GM18858 (cell line): ENCODE measurements around the gene DHCR24.

Source experiments
- ATAC-seq: cut with Tn5 transposase; IDR thresholded peaks from one replicate; pipeline ENCODE4 v1.9.1; 2021; ENCODE audit not compliant: unreplicated experiment

DHCR24 gene

DNA sequence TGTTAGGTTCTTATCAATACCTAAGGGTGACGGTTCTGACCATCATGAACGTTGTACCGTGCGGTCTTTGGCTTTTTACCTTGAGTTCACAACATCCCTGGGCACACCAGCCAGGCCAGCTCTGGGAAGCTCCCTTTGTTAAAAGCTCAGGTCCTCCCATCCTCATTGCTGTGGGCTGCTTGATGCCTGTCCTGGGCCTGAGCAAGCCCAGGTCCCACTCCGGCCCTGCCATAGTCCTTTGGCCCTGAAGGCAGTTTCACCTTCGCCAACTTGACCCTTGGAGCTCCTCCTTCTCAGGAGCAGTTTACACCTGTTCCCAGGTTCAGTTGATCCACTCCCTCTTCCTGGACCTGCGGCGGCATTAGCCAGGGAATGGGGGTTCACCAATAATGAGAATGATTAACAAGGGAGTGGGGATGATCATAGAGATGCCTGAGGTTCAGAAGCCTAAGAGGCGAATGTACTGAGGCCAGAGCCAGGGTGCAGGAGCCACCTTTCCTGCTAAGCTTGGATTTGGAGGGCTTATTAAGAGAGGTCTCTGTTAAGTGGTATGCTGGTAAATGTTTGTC is 40.2 kb downstream of the DHCR24 start:
- ATAC-seq, result no peak

DNA sequence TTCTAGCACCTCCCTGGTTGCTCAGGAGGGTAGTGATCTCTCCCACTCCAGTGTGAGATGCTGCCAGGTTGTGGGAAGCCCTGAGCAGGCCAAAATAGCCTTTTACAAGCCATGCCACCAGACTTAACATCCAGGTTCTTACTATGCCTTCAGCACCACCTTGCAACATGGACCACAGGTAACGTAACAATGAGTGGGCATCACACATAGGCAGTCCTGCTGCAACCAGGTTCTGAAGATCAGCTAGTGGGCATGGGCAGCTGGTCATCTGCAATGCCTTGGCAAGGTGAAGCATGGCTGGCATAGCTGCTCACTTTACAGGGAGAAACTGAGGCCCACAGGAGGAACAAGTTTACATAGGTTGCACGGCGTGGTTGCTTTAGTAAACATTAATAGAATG is 40.7 kb downstream of the DHCR24 start:
- no peak for ATAC-seq

DNA sequence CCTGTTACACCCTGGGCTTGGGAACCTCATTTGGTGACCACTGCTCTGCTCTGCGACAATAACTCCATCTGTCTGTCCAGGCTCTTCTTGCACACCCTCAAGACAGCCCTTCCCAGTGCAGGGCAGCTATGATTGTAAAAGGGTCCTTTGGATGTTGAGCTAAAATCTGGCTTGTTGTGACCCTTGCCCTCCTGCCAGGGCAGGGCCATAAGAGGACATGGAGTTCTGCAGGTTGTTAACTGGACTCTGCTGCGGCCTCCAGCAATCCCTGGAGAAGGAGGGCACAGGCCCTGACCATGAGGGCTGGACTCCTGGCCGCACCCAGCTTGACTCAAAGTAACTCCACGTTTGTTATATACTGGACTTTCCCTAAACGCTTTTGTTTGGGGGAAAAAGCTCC is 41.2 kb downstream of the DHCR24 start:
- no peak for ATAC-seq

DNA sequence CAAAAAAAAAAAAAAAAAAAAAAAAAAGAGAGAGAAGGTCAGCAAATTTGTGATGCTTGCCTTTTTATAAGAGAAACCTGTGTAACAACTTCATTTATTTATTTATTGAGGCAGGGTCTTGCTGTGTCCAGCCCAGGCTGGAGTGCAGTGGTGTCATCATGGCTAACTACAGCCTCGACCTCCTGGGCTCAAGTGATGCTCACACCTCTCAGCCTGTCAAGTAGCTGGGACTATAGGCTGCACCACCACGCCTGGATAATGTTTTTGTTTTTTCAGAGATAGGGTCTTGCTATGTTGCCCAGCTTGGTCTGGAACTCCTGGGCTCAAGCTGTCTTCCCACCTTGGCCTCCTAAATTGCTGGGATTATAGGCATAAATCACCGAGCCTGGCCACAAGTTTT is 42.4 kb downstream of the DHCR24 start:
- ATAC-seq, result no peak

DNA sequence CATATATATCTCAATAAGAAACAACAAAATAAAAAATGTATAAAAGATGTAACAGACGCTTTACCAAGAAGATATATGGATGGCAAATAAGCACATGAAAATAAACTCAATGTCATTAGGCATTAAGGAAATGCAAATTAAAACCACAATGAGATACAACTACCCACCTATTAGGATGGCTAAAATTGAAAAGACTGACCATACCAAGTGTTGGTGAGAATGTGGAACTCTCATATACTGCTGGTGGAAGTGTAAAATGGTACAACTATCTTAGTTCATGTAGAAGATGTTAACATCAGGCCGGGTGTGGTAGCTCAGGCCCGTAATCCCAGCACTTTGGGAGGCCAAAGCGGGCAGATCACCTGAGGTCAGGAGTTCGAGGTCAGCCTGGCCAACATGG is 43.5 kb downstream of the DHCR24 start:
- ATAC-seq, result no peak

DNA sequence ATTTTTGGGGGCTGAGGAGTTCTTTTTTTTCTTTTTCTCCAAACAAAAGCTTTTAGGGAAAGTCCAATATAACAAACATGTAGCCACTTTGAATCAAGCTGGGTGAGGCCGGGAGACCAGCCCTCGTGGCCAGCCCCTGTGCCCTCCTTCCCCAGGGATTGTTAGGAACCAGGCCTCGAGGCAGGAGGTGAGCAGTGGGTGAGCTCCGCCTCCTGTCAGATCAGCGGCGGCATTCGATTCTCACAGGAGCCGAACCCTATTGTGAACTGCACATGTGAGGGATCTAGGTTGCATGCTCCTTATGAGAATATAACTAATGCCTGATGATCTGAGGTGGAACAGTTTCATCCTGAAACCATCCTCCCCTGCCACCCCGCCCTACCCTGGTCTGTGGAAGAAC is 44.0 kb downstream of the DHCR24 start:
- no peak for ATAC-seq

DNA sequence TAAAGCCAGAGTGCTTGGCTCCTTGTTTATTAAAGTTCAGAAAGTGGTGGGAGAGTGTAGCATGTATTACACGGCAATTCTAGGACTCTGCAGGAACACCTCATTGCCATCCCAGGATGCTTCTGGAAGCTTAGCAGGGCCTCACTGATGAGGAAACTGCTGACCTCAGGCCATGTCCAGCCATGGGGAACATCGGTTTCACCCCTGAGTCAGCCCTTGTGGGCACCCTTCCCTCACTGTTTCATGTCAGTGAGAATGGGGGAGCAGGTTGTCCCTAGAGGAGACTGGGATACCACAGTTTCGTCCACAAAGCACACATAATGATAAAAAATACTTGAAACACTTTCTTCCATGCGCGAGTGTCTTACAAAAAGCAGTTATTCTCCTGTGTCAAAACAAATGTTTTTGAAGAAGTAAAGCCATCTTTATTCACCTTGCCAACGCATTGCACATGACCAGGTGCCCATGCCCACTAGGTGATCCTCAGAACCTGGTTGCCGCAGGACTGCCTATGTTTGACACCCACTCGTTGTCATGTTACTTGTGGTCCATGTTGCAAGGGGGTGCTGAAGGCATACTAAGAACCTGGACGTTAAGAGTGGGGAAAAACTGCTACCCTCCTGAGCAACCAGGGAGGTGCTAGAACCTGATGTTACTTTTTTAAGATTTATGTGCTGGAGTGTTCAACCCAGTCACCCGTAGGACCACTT is 44.6 kb downstream of the DHCR24 start:
- ATAC-seq, result no peak

DNA sequence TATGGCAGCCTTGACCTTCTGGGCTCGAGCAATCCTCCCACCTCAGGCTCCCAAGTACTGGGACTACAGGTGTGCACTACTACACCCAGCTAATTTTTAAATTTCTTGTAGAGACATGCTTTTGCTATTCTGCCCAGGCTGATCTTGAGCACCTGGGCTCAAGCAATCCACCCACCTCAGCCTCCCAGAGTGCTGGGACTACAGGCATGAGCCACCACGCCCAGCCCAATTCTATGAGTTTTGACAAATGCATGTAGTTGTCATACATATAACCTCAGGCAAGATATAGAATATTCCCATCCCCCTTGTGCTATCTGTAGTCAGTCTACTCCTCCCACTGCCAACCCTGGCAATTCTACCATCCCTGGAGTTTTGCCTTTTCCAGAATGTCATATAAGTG is 47.2 kb downstream of the DHCR24 start:
- no peak for ATAC-seq

DNA sequence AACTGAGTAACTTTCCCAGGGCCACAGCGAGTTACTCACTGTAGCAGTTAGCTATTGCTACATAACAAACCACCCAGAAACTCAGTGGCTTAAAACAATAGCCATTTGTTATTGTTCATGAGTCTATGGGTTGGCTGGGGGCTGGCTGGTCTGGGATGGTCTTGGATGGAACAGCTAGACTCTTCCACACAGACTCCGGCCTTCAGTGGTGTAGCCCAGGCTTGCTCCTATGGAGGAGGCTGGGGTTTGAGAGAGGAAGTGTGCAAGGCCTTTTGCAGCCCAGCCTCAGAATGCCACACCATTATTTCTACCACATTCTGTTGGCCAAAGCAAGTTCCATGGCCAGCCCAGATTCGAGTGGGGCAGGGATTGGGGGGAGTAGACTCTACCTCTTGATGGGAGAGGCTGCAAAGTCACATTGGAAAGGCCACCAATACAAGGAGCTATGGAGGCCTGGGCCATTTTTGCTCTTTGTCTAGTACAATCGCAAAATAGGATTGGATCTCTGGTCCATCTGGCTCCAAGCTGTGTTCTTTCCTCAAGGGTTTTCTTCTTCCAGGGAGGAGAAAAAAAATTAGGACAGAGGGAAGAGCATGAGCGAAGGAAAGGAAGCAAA is 48.3 kb downstream of the DHCR24 start:
- no peak for ATAC-seq

DNA sequence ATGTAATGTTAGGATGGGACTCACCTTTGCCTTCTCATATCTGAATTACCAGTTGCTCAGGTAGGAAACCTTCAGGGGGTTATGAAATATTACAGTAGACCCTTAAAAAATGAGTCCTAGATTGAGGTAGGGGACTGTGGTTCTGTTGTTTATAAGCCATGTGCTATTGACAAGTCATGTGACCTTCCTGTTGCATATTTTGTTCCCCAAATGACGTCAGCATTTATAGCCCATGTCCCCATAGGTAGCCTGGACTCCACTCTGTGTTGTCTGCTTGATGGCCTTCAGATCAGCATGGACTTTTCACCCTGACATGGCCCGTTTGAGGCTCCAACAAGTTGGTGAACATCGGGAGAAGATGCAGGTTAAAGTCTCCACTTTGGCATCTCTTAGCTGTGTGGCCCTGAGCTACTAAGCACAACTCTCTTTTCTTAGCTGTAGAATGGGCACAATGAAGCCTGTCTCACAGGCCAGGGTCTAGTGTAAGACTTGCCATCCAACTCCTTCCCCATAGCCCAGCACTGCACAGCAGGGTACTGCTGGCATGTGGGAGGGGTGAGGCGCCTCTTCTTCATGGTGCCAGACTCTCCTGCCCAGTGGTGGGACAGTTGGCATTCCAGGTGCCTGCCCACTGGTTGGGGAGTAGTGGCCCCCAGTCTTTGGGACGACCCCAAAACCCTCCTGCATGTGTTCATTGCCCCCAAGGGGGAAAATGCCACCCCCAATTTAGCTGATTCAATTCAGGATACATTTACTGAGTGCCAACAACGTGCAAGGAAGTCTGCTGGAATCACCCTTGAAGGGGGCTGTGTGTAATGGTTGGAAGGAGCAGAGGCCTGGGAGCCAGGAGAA is 49.8 kb downstream of the DHCR24 start:
- no peak for ATAC-seq

DNA sequence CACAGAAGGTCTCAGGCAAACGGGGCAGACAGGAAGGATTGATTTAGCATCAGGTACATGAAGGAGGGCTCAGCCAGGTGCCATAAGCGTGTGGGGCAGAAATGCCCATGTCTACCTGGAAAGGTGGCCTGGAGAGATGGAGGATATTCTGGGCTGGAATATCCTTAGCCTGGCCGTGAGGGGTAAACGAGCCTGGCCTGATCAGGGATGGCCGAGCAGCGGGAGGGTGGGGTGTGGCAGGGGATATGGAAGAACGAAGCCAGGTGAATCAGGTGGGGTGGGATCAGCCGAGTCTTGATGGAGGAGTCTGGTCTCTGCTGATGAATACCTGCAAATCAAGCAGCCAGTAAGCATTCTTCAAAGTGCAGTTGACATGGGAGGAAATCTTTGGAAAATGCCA is 50.4 kb downstream of the DHCR24 start:
- ATAC-seq, result no peak

DNA sequence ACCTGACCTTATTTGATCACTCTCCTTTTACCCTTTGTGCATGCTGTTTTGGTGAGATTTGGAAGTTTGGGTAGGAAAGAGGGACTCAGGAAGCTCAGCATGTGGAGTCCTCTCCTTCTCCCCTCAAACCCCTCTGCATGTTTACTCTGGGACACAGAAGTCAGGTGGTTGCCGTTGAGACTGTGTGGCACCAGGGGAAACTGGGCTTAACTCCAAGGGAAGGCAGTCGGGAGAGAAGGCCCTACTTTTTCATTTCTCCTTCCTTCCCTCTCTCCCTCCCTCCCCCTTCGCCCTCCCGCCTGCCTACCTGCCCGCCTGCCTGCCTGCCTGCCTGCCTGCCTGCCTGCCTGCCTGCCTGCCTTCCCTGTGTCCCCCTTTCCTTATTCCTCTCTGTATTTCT is 51.0 kb downstream of the DHCR24 start:
- ATAC-seq, result no peak

DNA sequence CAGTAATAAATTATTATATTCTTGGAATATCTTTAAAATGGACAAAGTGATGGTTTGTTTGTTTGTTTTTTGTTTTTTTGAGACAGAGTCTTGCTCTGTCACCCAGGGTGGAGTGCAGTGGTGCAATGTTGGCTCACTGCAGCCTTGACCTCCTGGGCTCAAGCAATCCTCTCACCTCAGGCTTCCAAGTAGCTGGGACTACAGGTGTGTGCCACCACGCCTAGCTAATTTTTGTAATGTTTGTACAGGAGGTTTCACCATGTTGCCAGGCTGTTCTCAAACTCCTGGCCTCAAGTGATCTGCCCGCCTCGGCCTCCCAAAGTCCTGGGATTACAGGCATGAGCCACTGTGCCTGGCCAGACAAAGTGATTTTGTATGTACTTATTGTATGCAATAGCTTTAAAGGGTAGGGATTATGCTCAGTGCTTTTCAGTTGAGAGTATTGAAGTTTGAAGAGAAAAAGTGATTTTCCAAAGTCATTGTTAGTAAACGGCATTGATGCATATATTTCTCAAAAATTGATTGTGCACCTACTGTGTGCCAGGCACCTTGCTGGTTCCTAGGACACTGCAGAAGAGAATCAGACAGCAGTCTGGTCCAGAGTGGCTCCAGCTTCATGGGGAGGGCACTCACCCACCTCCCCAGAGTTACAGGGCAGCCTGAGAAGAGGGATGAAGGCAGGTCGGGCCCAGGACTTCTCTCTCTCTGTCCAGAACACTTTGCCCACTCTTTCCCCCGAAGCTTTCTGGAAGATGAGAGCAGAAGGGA is 51.7 kb downstream of the DHCR24 start:
- no peak for ATAC-seq

DNA sequence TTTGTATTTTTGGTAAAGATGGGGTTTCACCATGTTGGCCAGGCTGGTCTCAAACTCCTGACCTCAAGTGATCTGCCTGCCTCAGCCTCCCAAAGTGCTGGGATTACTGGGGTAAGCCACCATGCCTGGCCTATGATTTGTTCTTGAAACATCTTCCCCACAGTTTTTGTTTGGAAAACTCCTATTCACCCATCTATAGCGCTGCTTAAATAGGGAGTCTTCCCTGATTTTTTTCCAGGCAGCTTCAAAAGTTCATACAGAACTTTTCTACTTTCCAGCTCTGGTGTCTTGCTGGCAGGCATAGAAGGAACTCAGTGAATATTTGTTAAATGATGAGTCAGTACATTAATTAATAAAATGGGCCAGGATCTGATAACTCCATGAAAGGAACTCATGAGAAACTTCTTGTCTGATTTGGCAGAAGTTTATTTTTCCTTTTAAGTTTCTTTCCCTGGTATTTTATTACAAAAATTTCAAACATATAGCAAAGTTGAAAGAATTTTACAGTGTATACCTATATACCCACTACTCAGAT is 52.9 kb downstream of the DHCR24 start:
- ATAC-seq, result no peak

DNA sequence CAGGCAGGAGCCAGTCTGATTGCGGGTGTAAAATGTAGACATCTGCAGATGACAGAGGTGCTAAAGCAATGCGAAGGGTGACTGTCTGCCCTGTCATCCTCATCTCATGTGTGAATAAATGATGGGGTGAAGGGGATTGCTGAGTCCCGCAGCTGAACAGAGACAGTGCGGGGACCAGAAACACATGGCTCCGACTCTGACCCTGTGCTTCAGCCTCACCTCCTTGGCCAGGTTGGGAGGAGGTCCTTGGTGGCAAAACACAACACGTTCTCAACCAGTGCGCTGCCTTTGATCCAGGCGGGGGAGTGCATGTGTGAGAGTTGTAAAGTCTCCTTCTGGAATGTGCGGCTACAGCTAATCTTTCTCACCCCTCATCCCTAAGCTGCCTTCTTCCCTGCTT is 53.9 kb downstream of the DHCR24 start:
- ATAC-seq, result no peak

DNA sequence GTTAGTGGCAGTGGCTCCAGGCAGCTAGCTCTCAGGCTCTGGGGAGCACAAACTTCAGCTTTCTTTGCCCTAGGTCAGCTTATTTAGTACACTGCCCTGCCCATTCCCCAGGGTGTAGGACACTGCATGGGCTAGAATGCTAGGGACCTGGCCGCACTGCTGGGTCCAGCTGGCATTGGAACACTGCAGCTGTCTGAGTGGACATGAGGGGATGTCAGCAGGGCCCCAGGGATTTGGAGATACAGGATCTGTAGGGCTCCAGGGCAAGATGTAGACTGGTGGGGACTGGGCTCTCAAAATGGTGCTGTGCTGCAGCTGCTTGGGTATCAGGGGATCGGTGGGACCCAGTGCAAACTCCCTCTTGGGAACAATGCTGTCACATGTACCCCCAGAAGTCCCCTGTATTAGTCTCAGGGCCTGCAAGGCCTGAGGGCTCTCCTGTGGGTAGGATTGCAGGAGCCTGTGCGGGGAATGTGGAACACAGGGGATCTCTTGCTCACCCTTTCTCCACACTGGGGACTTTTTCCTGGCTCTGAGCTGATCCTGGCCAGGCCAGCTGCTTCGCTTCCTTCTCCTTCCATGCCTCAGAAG is 60.7 kb downstream of the DHCR24 start:
- no peak for ATAC-seq

DNA sequence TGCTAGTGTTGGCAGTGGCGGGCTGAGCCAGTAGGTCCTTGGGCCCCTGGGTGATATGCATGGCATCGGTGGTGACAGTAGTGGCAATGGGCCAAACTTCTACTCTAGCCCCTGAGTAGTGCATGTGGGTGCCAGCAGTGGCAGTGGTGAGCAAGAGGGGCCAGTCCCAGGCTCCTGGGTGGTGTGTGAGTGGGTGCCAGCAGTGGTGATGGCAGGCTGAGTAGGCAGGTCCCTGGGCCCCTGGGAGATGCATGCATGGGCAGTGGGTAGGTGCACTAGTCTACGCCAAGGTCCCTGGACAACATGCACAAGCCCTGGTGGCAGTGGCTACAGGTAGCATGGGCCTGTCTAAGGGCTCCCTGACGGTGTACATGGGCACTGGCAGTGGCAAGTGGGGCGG is 61.3 kb downstream of the DHCR24 start:
- no peak for ATAC-seq

DNA sequence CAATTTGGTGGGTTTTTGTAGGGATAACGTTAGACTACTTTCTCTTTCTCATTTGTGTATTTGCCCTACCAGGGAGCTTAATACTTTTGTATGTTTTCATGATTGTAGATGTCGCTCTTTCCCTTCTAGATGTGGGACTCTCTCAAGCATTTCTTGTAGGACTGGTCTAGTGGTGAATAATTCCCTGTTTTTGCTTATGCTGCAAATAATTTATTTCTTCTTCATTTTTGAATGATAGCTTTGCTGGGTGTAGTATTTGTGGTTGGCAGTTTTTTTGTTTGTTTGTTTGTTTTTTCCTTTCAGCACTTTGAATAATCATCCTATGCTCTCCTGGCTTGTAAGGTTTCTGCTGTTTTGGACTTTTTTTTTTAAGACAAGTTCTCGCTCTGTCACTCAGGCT is 63.3 kb downstream of the DHCR24 start:
- no peak for ATAC-seq

DNA sequence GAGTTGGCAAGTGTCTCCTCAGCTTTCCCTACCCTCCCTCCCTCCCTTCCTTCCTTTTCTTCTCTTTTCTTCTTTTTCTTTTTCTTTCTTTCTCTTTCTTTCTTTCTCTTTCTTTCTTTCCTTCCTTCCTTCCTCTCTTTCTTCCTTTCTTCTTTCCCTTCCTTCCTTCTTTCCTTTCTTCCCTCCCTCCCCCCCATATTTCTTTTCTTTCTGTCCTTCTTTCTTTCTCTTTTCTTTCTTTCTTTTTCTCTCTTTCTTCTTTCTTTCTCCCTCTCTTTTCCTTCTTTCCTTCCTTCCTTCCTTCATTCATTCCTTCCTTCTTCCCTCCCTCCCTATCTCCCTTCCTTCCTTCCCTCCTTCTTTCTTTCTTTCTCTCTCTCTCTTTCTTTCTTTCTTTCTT is 67.3 kb downstream of the DHCR24 start:
- ATAC-seq, result no peak

DNA sequence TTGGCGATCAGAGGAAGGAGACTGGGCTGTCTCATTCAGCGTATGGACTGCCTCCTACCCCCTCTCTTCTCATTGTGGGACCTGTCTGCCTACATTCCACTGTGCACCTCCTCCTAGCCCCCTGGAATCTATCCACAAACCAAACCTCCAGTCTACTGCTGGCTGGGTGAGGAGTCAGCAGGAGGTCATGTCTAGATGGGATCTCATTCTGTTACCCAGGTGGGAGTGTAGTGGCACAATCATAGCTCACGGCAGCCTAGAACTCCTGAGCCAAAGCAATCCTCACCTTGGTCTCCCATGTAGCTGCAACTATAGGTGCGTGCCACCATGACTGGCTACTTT is 67.8 kb downstream of the DHCR24 start:
- ATAC-seq, result no peak
